Keratinocyte (primary cell): Measurements from ENCODE around the gene TRH.

ENCODE experiments used
- EZH2 ChIP-seq: IDR thresholded peaks from one replicate; pipeline ENCODE4 v1.6.1; 2012; ENCODE audit warnings: inconsistent platforms, mild to moderate bottlenecking, low read length, moderate library complexity
- TF ChIP-seq, protein P1 (sequence below), 3 experiments: IDR thresholded peaks in 1 of 3; conservative IDR thresholded peaks in 1 of 3; optimal IDR thresholded peaks in 1 of 3; 2 replicates in 2 of 3; 3 replicates in 1 of 3; pipeline versions ENCODE3 to v1.5.1; 2011; ENCODE audit warnings: low read length in 3 of 3, mild to moderate bottlenecking in 3 of 3, moderate library complexity in 2 of 3, control low read depth in 1 of 3, inconsistent platforms in 1 of 3; ENCODE audit not compliant: insufficient read depth in 2 of 3; ENCODE audit errors: extremely low read depth in 1 of 3

- TF ChIP-seq, protein P1, sequence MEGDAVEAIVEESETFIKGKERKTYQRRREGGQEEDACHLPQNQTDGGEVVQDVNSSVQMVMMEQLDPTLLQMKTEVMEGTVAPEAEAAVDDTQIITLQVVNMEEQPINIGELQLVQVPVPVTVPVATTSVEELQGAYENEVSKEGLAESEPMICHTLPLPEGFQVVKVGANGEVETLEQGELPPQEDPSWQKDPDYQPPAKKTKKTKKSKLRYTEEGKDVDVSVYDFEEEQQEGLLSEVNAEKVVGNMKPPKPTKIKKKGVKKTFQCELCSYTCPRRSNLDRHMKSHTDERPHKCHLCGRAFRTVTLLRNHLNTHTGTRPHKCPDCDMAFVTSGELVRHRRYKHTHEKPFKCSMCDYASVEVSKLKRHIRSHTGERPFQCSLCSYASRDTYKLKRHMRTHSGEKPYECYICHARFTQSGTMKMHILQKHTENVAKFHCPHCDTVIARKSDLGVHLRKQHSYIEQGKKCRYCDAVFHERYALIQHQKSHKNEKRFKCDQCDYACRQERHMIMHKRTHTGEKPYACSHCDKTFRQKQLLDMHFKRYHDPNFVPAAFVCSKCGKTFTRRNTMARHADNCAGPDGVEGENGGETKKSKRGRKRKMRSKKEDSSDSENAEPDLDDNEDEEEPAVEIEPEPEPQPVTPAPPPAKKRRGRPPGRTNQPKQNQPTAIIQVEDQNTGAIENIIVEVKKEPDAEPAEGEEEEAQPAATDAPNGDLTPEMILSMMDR (optimal IDR thresholded peaks at IDR 0.05 in 1 of 3, IDR thresholded peaks at IDR 0.05 in 1 of 3, conservative IDR thresholded peaks at IDR 0.05 in 1 of 3; ENCODE audit: extremely low read depth in 1 of 3, insufficient read depth in 2 of 3, low read length in 3 of 3), result no peak
- TF ChIP-seq EZH2, result no peak
Observed at GRCh38 chr3:129944709-129945108, 29.8 kb upstream of the TRH start.
